NCI-H2171 (cell line): ENCODE data around the gene ATP13A5.

Experiments used
- DNase-seq: peaks from one replicate; lab custom pipeline; 2025; lab: John Stamatoyannopoulos, UW

The ATP13A5 gene

GRCh38 chr3:193345431-193345830 lies 33.1 kb downstream of the ATP13A5 start:
- DNase-seq: no peak

GRCh38 chr3:193344486-193344885 lies 34.1 kb downstream of the ATP13A5 start:
- DNase-seq: no peak

GRCh38 chr3:193343726-193344222 lies 34.8 kb downstream of the ATP13A5 start:
- no peak for DNase-seq

- no peak for DNase-seq
These were observed 36.0 kb downstream of the ATP13A5 start for GRCh38 chr3:193342551-193342950.

GRCh38 chr3:193335031-193335430 lies 43.5 kb downstream of the ATP13A5 start:
- no peak for DNase-seq

GRCh38 chr3:193333229-193333628 lies 45.3 kb downstream of the ATP13A5 start:
- DNase-seq: no peak

- DNase-seq: no peak
These were observed 47.9 kb downstream of the ATP13A5 start for GRCh38 chr3:193330555-193331204.

GRCh38 chr3:193317682-193318300 lies 60.8 kb downstream of the ATP13A5 start:
- no peak for DNase-seq

- DNase-seq: no peak
These were observed 64.4 kb downstream of the ATP13A5 start for GRCh38 chr3:193314161-193314560.

- DNase-seq: no peak
These were observed 65.2 kb downstream of the ATP13A5 start for GRCh38 chr3:193313061-193313958.

GRCh38 chr3:193310914-193311723 lies 67.4 kb downstream of the ATP13A5 start:
- no peak for DNase-seq

- DNase-seq: no peak
These were observed 73.2 kb downstream of the ATP13A5 start for GRCh38 chr3:193305356-193305755.

GRCh38 chr3:193301433-193301832 lies 77.1 kb downstream of the ATP13A5 start:
- DNase-seq: no peak

GRCh38 chr3:193297421-193297820 lies 81.1 kb downstream of the ATP13A5 start:
- no peak for DNase-seq

- no peak for DNase-seq
These were observed 82.6 kb downstream of the ATP13A5 start for GRCh38 chr3:193295985-193296384.

GRCh38 chr3:193292386-193292785 lies 86.2 kb downstream of the ATP13A5 start:
- DNase-seq: no peak

- no peak for DNase-seq
These were observed 107.3 kb downstream of the ATP13A5 start for GRCh38 chr3:193271101-193271840.

- DNase-seq: peak; percentile 32
These were observed 108.1 kb downstream of the ATP13A5 start for GRCh38 chr3:193270451-193270850.

GRCh38 chr3:193269343-193270028 lies 109.1 kb downstream of the ATP13A5 start:
- DNase-seq: no peak

GRCh38 chr3:193262707-193263106 lies 115.8 kb downstream of the ATP13A5 start:
- no peak for DNase-seq

- DNase-seq: no peak
These were observed 116.6 kb downstream of the ATP13A5 start for GRCh38 chr3:193261970-193262369.
